HEK293T (cell line): ENCODE data around the gene IQCN.

Experiments
- CTCF ChIA-PET: fragments of 350-600 bp; formaldehyde crosslinking; extraction: SDS; loops from one replicate; lab custom pipeline; 2021; ENCODE audit warnings: antibody characterized with exemption, inconsistent platforms; lab: Yijun Ruan, JAX
- POLR2A ChIA-PET: fragments of 350-600 bp; formaldehyde crosslinking; extraction: SDS; loops from one replicate; lab custom pipeline; 2020; ENCODE audit warnings: antibody characterized with exemption, inconsistent platforms; lab: Yijun Ruan, JAX
- DNase-seq: peaks from one replicate; pipeline ENCODE4 v3.0.0; 2012; ENCODE audit warnings: mixed read lengths; ENCODE audit errors: extremely low spot score
- ARNT ChIP-seq: fragments of 450-650 bp; IDR thresholded peaks from 2 replicates; pipeline ENCODE4 v1.6.1; 2017; ENCODE audit warnings: mild to moderate bottlenecking
- BHLHE40 ChIP-seq: fragments of 450-650 bp; IDR thresholded peaks from 2 replicates; pipeline ENCODE4 v1.6.1; 2016; ENCODE audit warnings: mild to moderate bottlenecking, moderate library complexity, borderline replicate concordance
- CTBP1 ChIP-seq: fragments of 450-650 bp; IDR thresholded peaks from 2 replicates; pipeline ENCODE4 v1.6.1; 2016; ENCODE audit warnings: borderline replicate concordance
- ELF4 ChIP-seq: fragments of 450-650 bp; IDR thresholded peaks from 2 replicates; pipeline ENCODE4 v1.6.1; 2017; ENCODE audit warnings: antibody characterized with exemption
- FOXA1 ChIP-seq: fragments of 450-650 bp; IDR thresholded peaks from 2 replicates; pipeline ENCODE4 v1.6.1; 2016; ENCODE audit warnings: mild to moderate bottlenecking
- FOXK2 ChIP-seq: fragments of 450-650 bp; IDR thresholded peaks from 2 replicates; pipeline ENCODE4 v1.6.1; 2016; ENCODE audit warnings: mild to moderate bottlenecking
- FOXM1 ChIP-seq: fragments of 450-650 bp; IDR thresholded peaks from 2 replicates; pipeline ENCODE4 v1.6.1; 2017; ENCODE audit warnings: mild to moderate bottlenecking, borderline replicate concordance
- HDGF ChIP-seq: fragments of 450-650 bp; IDR thresholded peaks from 2 replicates; pipeline ENCODE4 v1.6.1; 2017; ENCODE audit warnings: antibody characterized with exemption, borderline replicate concordance
- L3MBTL2 ChIP-seq: fragments of 450-650 bp; conservative IDR thresholded peaks from 2 replicates; pipeline ENCODE4 v1.6.1; 2016; ENCODE audit warnings: mild to moderate bottlenecking
- LEF1 ChIP-seq: fragments of 450-650 bp; IDR thresholded peaks from 2 replicates; pipeline ENCODE4 v1.6.1; 2017; ENCODE audit warnings: mild to moderate bottlenecking, borderline replicate concordance
- NFRKB ChIP-seq: fragments of 450-650 bp; IDR thresholded peaks from 2 replicates; pipeline ENCODE4 v1.6.1; 2016; ENCODE audit warnings: mild to moderate bottlenecking, moderate library complexity
- SP1 ChIP-seq: fragments of 450-650 bp; IDR thresholded peaks from 2 replicates; pipeline ENCODE4 v1.6.1; 2017
- SUZ12 ChIP-seq: fragments of 450-650 bp; IDR thresholded peaks from 2 replicates; pipeline ENCODE4 v1.6.1; 2016; ENCODE audit warnings: mild to moderate bottlenecking
- TARDBP ChIP-seq: fragments of 450-650 bp; IDR thresholded peaks from 2 replicates; pipeline ENCODE4 v1.6.1; 2016
- ZNF384 ChIP-seq: fragments of 450-650 bp; IDR thresholded peaks from 2 replicates; pipeline ENCODE4 v1.6.1; 2016
- TF ChIP-seq, protein P1 (sequence below): fragments of 450-650 bp; IDR thresholded peaks from 2 replicates; pipeline ENCODE4 v1.6.1; 2016

Gene IQCN

DNA sequence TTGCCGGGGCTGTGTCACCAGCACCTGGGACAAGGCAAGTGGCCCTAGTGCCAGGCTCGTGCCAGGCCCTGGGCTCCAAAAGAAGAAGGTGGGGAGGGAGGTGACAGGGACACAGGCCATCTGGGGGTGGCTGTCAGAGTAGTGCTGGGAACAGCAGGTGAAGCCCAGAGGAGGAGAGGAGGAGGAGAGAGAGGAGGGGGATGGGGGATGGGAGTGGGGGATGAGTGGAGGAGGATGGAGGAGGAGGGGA, 29.9 kb upstream of the IQCN start:
- ChIA-PET CTCF (interaction anchor here (1.1 to 1.7 kb wide), 2 partner anchors 25 kb away, joined by 5 to 10 read pairs; no protein-coding TSS in a partner anchor), POLR2A (interaction anchor here (1.0 to 5.5 kb wide), 4 partner anchors 12 to 26 kb away, joined by 3 to 80 read pairs (median 11); partner anchors contain the start of genes JUND and LSM4)
- DNase-seq: no peak
- TF ChIP-seq CTBP1 (no peak), L3MBTL2 (no peak), HDGF (no peak), SP1 (no peak)

DNA sequence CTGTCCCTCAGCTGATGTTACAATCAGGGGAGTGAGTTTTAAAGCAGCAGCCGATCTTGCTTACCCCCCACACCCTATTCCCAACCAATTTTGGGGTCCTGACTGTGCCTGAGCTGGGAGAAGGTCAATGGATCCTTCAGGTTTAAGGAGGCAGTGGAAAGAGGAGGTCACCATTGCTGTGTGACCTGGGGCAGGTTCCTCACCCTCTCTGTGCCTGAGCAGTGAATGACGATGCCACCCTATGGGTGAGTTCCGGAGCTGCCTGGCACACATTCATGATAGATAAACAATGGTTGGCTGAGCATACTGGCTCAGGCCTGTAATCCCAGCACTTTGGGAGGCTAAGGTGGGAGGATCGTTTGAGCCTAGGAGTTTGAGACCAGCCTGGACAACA, 27.5 kb upstream of the IQCN start:
- CTCF ChIA-PET: interaction anchor here (1.3 to 1.4 kb wide), 2 partner anchors 22 to 27 kb away, joined by 5 read pairs; no protein-coding TSS in a partner anchor
- TF ChIP-seq ELF4 (no peak), SUZ12 (no peak), SP1 (no peak), FOXK2 (no peak), LEF1 (no peak), HDGF (no peak), FOXM1 (no peak), NFRKB (no peak), FOXA1 (no peak), ARNT (no peak), BHLHE40 (no peak), TARDBP (no peak), ZNF384 (no peak), L3MBTL2 (no peak), CTBP1 (no peak)
- TF ChIP-seq, protein P1, sequence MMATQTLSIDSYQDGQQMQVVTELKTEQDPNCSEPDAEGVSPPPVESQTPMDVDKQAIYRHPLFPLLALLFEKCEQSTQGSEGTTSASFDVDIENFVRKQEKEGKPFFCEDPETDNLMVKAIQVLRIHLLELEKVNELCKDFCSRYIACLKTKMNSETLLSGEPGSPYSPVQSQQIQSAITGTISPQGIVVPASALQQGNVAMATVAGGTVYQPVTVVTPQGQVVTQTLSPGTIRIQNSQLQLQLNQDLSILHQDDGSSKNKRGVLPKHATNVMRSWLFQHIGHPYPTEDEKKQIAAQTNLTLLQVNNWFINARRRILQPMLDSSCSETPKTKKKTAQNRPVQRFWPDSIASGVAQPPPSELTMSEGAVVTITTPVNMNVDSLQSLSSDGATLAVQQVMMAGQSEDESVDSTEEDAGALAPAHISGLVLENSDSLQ: no peak
- POLR2A ChIA-PET: interaction anchor here (0.7 to 5.5 kb wide), 3 partner anchors 18 to 115 kb away, joined by 3 to 80 read pairs (median 3); partner anchors contain the start of gene JUND
- no peak for DNase-seq

DNA sequence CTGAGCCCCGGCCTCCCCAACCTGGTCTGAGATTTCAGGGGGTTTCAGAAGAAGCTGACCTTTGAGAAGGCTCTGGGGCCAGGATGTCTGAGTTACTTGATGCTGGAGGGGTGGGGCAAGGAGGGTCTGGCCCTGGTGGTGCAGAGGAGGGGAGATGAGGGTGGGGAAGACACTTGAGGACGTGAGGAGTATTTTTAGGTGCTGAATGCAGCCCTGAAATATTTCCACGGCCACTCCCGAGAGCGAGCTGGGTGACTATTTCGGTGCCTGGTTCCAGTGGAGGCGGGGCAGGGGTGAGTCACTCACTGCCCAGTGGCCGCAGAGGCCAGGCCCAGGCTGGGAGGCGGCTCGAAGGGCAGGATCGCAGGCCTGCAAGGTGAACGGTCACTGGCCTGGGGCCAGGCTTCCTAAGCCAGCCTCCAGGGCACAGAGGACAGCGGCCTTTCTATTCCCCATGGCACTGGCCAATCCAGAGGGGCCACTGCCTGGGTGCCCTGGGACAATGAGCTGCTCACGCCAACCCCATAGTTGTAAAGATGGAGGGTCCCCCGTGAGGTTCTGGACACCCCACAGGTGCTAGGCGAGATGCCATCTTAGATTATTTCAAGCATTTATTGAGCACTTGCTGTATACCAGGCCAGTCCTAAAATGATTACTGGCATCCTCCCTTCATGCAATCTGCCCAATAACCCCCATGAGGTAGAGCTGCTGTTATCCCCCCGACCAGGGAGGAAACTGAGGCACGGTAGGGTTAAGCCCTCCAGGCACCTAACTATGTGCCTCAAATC, 26.9 kb upstream of the IQCN start:
- ChIA-PET POLR2A (interaction anchor here (0.7 to 5.5 kb wide), 3 partner anchors 19 to 116 kb away, joined by 3 to 80 read pairs (median 3); partner anchors contain the start of gene JUND), CTCF (interaction anchor here (0.6 to 1.4 kb wide), 3 partner anchors 19 to 28 kb away, joined by 3 to 5 read pairs (median 5); no protein-coding TSS in a partner anchor)
- TF ChIP-seq FOXA1 (no peak), NFRKB (no peak), ARNT (no peak), HDGF (no peak), FOXM1 (no peak), TARDBP (no peak), ZNF384 (no peak), L3MBTL2 (no peak), BHLHE40 (no peak), ELF4 (no peak), SP1 (no peak), CTBP1 (no peak), SUZ12 (no peak), LEF1 (no peak), FOXK2 (no peak)
- TF ChIP-seq, protein P1: no peak
- DNase-seq: no peak

DNA sequence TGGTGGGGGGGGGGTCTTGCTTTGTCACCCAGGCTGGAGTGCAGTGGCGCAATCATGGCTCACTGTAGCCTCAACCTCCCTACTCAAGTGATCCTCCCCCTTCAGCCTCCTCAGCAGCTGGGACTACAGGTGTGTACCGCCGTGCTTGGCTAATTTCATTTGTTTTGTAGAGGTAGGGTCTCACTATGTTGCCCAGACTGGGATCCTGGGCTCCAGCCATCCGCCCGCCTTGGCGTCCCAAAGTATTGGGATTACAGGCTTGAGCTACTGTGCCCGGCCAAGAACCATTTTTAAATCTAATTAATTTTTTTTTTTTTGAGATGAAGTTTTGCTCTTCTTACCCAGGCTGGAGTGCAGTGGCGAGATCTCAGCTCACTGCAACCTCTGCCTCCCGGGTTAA, 25.4 kb upstream of the IQCN start:
- no peak for DNase-seq
- POLR2A ChIA-PET: interaction anchor here (1.1 kb wide), 1 partner anchor 22 kb away, joined by 3 read pairs; no protein-coding TSS in a partner anchor
- TF ChIP-seq NFRKB: no peak
- TF ChIP-seq ELF4: no peak
- TF ChIP-seq ZNF384: no peak
- CTCF ChIA-PET: interaction anchor here (0.7 to 1.0 kb wide), 2 partner anchors 20 to 223 kb away, joined by 4 to 9 read pairs; no protein-coding TSS in a partner anchor

GRCh38 chr19:18298601-18299000, 24.3 kb upstream of the IQCN start:
- no peak for TF ChIP-seq L3MBTL2
- ChIA-PET POLR2A (interaction anchor here (0.9 kb wide), 1 partner anchor 23 kb away, joined by 3 read pairs; no protein-coding TSS in a partner anchor), CTCF (interaction anchor here (1.0 kb wide), 1 partner anchor 19 kb away, joined by 9 read pairs; no protein-coding TSS in a partner anchor)
- DNase-seq: no peak

DNA sequence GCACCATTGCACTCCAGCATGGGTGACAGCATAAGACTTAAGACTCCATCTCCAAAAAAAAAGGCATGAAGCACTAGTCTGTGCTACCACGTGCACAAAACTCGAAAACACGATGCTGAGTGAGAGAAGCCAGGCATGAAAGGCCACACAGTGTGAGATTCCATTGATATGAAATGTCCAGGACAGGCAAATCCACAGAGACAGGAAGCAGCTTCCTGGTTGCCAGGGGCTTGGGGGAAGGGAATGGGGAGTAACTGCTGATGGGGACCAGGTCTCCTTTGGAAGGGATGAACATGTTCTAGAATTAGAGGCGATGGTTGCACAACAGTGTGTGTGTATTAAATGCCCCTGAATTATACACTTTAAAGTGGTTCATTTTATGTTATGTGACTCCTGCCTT, 23.1 kb upstream of the IQCN start:
- ChIA-PET CTCF (no interaction called here), POLR2A (interaction anchor here (2.5 kb wide), 1 partner anchor 16 kb away, joined by 12 read pairs; the partner anchor contains the start of gene JUND)
- no peak for DNase-seq
- TF ChIP-seq SUZ12 (no peak), ARNT (no peak), FOXM1 (no peak)
- TF ChIP-seq, protein P1: no peak
